ENCODE results near the gene C8B.

The C8B gene

GRCh38 chr1:56957931-56958330 is 7.9 kb downstream of the C8B start:
- Histone ChIP-seq H3K4me3 (ENCODE audit: low read depth, low read length) (no peak overlapping the region), H3K36me3 (replicated peaks) (no peaks in the 10 kb centered on the region), H3K27me3 (replicated peaks) (no peaks in the 10 kb centered on the region), H3K27ac (no peak overlapping the region)
- in situ Hi-C loops (cut with HindIII; ENCODE audit: low pct_ligation_motif_present, low sequenced_read_pairs), result no loop called here
- TF ChIP-seq CTCF (IDR thresholded peaks at IDR 0.05; ENCODE audit: low read depth, low read length, missing control alignments), result no peak
- no peak for DNase-seq

- no peak overlapping the region for H3K27ac ChIP-seq
- H3K4me3 ChIP-seq (ENCODE audit: low read depth, low read length), result no peak overlapping the region
- TF ChIP-seq CTCF (IDR thresholded peaks at IDR 0.05; ENCODE audit: low read depth, low read length, missing control alignments), result no peak
- no peaks in the 10 kb centered on the region for H3K27me3 ChIP-seq (replicated peaks)
- in situ Hi-C loops (cut with HindIII; ENCODE audit: low pct_ligation_motif_present, low sequenced_read_pairs), result no loop called here
- no peak for DNase-seq
- no peaks in the 10 kb centered on the region for H3K36me3 ChIP-seq (replicated peaks)
These were observed 11.2 kb downstream of the C8B start for GRCh38 chr1:56954664-56955063.

- Histone ChIP-seq H3K27me3 (replicated peaks) (no peaks in the 10 kb centered on the region), H3K4me3 (ENCODE audit: low read depth, low read length) (no peak overlapping the region), H3K27ac (no peak overlapping the region), H3K36me3 (replicated peaks) (no peaks in the 10 kb centered on the region)
- DNase-seq, result no peak
- in situ Hi-C loops (cut with HindIII; ENCODE audit: low pct_ligation_motif_present, low sequenced_read_pairs), result no loop called here
- TF ChIP-seq CTCF (IDR thresholded peaks at IDR 0.05; ENCODE audit: low read depth, low read length, missing control alignments), result no peak
These were observed 12.4 kb downstream of the C8B start for GRCh38 chr1:56953386-56953785.

- no peak for TF ChIP-seq CTCF (IDR thresholded peaks at IDR 0.05; ENCODE audit: low read depth, low read length, missing control alignments)
- DNase-seq, result no peak
- H3K27ac ChIP-seq, result no peak overlapping the region
- no peak overlapping the region for H3K4me3 ChIP-seq (ENCODE audit: low read depth, low read length)
- in situ Hi-C loops (cut with HindIII; ENCODE audit: low pct_ligation_motif_present, low sequenced_read_pairs), result no loop called here
- no peaks in the 10 kb centered on the region for H3K36me3 ChIP-seq (replicated peaks)
- H3K27me3 ChIP-seq (replicated peaks), result no peaks in the 10 kb centered on the region
These were observed 13.3 kb downstream of the C8B start for GRCh38 chr1:56952501-56952900.

GRCh38 chr1:56948403-56949023 is 17.3 kb downstream of the C8B start:
- Histone ChIP-seq H3K27me3 (replicated peaks) (no peaks in the 10 kb centered on the region), H3K4me3 (ENCODE audit: low read depth, low read length) (no peak overlapping the region), H3K27ac (no peak overlapping the region), H3K36me3 (replicated peaks) (no peaks in the 10 kb centered on the region)
- DNase-seq, result no peak
- in situ Hi-C loops (cut with HindIII; ENCODE audit: low pct_ligation_motif_present, low sequenced_read_pairs), result no loop called here
- no peak for TF ChIP-seq CTCF (IDR thresholded peaks at IDR 0.05; ENCODE audit: low read depth, low read length, missing control alignments)

- in situ Hi-C loops (cut with HindIII; ENCODE audit: low pct_ligation_motif_present, low sequenced_read_pairs), result no loop called here
- no peak for TF ChIP-seq CTCF (IDR thresholded peaks at IDR 0.05; ENCODE audit: low read depth, low read length, missing control alignments)
- H3K27ac ChIP-seq, result no peak overlapping the region
- no peaks in the 10 kb centered on the region for H3K27me3 ChIP-seq (replicated peaks)
- DNase-seq, result no peak
- H3K36me3 ChIP-seq (replicated peaks), result no peaks in the 10 kb centered on the region
- H3K4me3 ChIP-seq (ENCODE audit: low read depth, low read length), result no peak overlapping the region
These were observed 25.8 kb downstream of the C8B start for GRCh38 chr1:56940039-56940438.

Measured in brain microvascular endothelial cell (primary cell).